ENCODE results near the gene MRPL23.

DNA sequence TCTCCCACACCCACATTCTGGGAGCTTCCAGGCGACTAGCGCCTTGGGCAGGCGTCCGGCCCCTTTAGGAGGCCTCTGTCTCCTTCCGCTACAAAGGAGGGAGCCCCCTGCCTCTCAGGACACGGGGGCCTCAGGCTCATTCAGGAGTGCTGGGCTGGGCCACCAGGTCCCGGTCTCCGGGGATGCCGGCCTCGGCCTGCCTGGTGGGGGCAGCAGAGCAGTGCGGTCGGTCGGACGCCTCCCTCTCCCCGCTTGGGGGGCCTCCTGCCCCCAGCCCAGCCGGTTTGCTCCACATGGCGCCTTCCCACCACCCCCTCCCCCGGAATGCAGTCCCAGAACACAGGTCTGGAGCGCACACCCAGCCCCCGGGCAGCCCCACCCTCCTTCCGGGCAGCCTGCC, 21.9 kb downstream of the MRPL23 start:
- no peak for TF ChIP-seq POLR2A (IDR thresholded peaks at IDR 0.05)
- TF ChIP-seq, protein P1, sequence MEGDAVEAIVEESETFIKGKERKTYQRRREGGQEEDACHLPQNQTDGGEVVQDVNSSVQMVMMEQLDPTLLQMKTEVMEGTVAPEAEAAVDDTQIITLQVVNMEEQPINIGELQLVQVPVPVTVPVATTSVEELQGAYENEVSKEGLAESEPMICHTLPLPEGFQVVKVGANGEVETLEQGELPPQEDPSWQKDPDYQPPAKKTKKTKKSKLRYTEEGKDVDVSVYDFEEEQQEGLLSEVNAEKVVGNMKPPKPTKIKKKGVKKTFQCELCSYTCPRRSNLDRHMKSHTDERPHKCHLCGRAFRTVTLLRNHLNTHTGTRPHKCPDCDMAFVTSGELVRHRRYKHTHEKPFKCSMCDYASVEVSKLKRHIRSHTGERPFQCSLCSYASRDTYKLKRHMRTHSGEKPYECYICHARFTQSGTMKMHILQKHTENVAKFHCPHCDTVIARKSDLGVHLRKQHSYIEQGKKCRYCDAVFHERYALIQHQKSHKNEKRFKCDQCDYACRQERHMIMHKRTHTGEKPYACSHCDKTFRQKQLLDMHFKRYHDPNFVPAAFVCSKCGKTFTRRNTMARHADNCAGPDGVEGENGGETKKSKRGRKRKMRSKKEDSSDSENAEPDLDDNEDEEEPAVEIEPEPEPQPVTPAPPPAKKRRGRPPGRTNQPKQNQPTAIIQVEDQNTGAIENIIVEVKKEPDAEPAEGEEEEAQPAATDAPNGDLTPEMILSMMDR (IDR thresholded peaks at IDR 0.05) = no peak

All from uterus (tissue), 2 donors.